GM18502 (cell line): Measurements from ENCODE around the gene TRAPPC5.

ENCODE experiments used
- ATAC-seq: cut with Tn5 transposase; IDR thresholded peaks from one replicate; pipeline ENCODE4 v1.9.1; 2021; ENCODE audit warnings: mild to moderate bottlenecking; ENCODE audit not compliant: unreplicated experiment, poor library complexity

The TRAPPC5 gene

DNA sequence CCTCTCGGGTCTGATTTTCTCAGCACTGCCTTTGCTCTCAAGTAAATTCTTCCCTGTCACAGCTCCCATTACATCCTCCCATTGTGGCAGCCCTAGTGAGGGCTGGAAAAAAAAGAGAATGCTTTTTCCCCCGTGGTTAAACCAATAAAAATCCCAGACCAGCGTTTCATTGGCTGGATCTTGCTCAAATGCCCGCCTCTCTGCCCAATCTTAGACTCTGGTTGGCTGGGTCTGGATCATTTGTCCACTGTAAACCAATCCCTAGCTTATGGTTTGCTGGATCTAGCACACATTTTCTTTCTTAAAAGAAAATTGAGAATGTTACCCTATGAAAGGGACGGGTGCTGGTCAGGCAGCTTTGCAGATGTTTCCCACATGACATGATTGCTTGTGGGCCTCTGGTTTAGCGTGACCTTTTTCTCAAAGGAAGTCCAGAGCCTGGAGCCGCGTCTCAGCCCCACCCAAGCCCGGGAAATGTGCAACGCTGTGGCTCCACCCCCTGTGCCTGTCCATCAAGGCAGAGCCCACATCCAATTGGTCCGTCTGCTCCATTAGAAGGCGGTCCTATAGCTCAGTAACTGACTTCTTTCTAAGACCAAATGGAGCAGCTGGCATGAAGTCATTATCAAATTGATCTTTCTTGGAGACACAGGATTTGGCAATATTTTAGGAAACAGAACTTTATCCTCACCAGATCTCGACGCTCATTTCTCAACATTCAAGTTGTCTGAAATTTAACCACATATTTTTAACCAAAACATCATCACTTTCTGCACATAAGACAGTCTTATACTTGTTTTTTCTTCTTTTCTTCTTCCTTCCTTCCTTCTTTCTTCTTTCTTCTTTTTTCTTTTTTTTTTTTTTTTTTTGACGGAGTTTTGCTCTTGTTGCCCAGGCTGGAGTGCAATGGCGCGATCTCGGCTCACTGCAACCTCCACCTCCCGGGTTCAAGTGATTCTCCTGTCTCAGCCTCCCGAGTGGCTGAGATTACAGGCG lies 6.3 kb upstream of the TRAPPC5 start:
- ATAC-seq = no peak

DNA sequence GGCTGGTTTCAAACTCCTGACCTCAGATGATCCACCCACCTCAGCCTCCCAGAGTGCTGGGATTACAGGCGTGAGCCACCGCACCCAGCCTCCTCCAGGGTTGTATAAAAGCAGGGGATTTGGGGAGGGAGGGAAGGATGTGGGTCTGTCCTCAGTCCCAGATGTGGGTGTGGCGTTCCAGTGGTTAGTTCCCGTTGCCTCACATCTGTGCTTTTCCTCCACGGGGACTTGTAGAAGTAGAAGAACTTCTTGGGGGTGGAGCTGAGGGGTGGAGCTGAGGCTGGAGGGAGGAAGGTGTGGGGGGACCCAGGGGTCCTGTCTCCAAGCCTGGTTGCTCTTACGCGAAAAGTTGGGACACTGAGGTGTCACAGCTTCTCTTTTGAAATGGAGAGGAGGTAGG lies 4.3 kb upstream of the TRAPPC5 start:
- no peak for ATAC-seq

DNA sequence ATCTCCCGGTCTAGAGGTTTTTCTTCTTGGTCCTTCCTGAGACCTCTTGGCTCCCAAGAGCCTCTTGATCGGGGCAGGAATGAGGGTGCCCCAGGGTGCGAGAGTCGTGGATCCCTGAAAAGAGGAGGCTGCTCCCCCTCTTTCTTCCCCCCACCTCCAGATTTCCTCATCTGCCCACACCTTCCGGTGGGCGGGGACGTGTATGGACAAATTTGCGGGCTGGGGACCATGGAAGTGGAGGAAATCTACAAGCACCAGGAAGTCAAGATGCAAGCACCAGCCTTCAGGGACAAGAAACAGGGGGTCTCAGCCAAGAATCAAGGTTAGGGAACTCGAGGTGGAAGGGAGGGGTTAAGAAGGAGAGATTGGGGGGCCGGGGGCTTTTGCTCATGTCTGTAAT lies 3.8 kb upstream of the TRAPPC5 start, which contains the start of gene MCEMP1:
Gene MCEMP1 (plus strand): TSS at position 237 of the 400 bp plus-strand sequence. CDS start 31 bp downstream, at position 268.
- no peak for ATAC-seq

DNA sequence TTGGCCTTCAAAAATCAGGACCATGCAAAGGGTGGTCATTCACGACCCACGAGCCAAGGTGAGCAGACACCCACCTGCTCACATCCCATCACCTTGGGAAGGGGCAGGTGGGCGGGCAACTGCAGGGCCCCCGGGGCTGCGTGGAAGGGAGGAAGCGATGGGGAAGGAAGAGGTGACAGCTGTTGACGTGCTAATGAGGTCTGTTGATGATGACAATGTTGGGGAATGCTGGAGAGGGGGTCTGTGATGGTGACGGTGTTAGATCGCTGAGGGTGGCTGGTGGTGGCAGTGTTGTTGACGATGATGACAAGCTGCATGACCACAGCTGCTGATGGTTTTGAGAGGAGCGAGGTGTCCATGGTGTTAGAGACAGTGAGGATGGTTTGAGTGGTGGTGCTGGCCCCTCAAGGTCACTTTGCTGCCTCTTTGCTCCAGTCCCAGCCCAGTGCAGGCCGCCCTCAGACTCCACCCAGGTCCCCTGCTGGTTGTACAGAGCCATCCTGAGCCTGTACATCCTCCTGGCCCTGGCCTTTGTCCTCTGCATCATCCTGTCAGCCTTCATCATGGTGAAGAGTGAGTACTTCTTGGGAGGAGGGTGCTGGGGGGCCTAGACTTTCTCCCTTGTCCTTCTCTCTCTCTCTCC lies 2.8 kb upstream of the TRAPPC5 start:
- no peak for ATAC-seq

DNA sequence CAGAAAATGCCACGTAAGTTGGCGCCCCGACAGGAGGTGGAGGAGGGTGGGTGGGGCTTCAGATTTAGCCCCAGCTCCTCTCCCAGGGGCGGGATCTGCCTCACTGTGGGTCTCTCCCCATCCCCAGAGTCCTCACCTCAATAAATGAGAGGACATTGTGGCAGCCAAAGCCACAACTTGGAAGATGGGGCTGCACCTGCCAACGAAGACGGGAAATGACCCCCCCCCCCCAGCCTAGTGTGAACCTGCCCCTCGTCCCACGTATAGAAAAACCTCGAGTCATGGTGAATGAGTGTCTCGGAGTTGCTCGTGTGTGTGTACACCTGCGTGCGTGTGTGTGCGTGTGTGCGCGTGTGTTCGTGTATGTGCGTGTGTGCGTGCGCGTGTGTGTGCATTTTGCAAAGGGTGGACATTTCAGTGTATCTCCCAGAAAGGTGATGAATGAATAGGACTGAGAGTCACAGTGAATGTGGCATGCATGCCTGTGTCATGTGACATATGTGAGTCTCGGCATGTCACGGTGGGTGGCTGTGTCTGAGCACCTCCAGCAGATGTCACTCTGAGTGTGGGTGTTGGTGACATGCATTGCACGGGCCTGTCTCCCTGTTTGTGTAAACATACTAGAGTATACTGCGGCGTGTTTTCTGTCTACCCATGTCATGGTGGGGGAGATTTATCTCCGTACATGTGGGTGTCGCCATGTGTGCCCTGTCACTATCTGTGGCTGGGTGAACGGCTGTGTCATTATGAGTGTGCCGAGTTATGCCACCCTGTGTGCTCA lies 1.5 kb upstream of the TRAPPC5 start:
- no peak for ATAC-seq

DNA sequence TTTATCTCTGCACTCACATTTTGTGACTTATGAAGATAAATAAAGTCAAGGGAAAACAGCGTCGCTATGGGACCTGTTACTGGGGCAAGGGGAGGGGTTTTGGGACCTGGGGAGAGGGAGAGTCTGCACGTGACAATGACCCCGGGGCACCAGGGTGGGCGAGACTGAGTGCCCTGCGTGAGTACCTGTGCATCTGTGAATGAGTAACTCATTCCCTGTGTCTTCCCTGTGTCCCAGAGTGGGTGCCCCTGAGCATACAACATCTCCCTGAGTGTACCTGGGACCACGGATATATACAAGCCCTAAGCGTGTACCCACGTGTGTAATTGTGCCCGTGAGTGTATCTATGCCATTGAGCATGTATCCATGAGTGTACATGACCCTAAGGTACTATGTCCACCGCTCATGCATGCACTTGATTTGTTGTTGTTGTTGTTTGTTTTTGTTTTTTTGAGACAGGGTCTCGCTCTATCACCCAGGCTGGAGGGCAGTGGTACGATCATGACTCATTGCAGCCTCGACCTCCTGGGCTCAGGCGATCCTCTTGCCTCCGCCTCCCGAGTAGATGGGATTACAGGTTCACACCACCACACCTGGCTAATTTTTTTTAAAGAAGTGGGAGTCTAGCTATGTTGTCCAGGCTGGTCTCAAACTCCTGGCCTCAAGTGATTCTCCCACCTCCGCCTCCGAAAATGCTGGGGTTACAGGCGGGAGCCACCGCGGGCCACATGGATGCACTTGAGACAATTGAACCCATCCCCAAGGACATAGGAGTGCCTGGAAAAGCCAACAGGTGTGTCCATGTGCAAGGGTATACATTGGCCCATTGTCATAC lies 645 bp upstream of the TRAPPC5 start:
- no peak for ATAC-seq

DNA sequence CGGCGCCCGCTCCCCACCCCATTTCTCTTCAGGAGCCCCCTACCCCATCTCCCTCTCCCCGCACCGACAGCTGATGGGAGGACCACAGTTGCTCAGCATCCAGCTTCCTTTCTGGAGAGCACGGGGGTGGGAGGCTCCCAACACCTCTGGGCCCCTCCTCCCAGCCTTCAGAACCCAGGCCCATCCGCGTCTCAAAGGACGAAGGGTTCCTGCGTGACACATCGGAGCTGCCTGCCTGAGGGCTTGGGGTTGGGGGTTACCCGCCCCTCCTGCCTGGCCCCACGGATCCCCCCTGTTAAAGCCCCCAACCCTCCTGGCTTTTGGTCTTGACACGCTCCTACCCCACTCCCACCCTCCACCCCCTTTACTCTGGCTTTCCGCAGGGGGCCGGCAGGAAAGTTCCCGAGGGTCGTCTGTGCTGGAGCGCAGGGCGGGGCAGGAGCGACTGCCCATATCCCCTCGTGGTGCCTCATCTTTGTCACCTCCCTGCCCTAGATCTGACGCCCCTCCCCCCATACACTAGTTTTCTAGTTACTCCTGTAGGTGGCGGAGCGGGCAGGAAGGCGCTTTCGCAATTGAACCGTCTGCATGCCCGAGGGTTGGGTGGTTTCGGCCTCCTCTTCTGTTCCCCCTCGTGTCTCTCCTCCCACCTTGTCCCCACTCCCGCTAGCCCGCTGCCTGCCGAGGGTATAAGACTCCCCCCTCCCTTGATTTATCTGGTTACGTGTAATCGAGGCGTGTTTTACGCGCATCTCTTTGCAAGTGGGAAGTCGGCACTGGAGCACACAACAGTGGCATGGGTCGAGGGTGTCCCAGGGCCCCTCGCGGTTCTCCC lies 924 bp downstream of the TRAPPC5 start:
- no peak for ATAC-seq

DNA sequence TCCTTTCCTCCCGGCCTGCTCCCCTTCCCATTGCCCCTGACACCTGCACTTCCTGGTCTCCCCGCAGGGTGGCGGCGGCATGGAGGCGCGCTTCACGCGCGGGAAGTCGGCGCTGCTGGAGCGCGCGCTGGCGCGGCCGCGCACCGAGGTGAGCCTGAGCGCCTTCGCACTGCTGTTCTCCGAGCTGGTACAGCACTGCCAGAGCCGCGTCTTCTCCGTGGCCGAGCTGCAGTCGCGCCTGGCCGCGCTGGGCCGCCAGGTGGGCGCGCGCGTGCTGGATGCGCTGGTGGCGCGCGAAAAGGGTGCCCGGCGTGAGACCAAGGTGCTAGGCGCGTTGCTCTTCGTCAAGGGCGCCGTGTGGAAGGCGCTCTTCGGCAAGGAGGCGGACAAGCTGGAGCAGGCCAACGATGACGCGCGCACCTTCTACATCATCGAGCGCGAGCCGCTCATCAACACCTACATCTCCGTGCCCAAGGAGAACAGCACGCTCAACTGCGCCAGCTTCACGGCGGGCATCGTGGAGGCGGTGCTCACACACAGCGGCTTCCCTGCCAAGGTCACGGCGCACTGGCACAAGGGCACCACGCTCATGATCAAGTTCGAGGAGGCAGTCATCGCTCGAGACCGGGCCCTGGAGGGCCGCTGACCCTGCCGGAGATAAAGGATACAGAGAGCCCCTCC lies 1.7 kb downstream of the TRAPPC5 start:
- ATAC-seq = no peak

DNA sequence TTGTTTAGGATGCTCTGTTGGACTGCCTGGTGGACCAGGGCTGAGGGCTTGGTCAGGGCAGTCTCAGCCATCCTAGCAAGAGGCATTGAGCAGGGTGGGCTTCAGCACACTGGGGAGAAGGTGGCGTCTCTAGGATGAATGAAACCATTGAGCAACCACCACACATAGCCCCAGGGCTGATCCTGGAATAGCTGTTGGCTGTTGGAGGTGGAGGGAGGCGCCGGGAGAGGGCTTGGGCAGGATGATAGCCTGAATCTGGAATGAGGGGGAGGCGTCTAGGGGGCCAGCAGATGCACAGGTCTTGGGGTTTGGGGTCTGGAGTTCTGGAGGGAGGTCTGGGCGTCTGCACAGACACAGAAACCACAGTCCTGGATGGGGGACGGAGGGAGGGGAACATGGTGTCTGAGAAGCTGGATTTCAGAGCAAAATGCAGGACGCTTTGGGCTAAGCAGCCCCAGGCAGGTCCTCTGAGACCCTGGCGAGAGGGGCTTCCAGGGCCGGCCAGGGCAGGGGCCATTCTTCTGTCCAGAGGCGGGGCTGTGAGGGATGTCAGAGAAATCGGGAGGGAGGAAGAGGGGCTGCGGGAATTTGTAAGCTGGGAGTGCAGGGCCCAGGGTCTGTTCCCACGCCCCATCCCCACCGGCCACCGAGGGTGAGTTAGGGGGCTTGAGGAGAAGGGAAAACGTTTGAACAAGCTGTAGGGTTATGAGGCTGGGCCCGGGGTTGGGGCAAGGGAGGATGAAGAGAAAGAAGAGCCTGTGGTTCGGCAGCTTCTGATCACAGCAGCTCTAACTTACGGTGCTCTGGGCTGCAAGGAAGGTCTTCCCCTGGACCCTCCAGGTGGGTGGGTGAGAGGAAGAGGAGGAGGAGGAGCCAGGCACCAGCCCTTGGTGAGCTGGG lies 5.2 kb downstream of the TRAPPC5 start:
- ATAC-seq = no peak

DNA sequence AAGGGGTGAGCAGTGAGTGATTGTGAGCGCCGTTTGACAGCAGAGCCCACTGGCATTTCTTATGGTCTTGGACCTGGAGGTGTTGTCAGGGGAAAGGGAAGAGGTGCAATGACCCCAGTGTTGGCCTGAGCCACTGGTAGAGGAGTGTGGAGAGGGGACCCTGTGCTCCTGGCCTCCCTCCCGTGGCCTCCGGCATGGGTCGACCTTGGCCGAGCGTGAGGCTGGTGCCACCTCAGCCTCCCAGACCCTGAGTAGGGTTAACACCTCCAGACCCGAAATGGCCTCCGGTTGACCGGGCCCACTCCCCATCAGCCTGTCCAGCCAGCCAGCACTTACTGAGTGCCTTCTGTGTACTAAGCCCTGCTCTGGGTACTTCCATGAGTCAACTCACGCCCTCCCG lies 6.5 kb downstream of the TRAPPC5 start:
- no peak for ATAC-seq

DNA sequence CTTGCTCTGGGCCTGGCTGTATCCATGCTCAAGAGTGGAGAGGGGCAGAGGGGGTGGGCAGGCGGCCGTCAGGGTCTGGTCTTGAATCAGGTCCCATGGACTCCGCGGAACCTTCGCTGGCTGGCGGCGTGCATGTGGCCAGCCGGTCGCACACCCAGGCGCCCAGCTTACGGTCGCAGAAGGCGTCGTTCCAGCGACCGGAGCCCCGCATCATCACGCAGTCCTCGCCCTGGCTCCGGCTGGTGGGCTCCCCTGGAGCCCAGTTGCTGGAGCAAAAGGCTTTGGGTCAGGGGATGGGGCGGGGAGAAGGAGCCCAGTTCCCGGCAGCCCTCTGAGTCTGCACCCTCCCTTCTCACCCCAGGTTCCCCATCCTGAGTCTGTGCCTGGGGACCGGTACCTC lies 8.5 kb downstream of the TRAPPC5 start:
- ATAC-seq = no peak

DNA sequence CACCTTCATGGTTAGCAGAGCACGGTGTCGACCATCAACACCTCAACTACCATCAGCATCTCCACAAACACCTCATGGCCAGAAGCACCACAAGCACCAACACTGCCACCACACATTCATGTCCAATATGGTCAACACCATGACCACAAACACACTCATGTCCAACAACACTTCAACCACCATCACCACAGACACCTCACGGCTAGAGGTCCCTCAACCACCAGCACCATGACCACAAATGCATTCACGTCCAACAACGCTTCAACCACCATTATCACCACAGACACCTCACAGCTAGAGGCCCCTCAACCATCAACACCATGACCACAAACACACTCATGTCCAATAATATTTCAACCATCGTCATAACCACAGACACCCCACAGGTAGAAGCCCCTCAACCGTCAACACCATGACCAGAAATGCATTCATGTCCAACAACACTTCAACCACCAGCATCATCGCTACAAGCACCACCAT lies 10.2 kb downstream of the TRAPPC5 start:
- no peak for ATAC-seq

DNA sequence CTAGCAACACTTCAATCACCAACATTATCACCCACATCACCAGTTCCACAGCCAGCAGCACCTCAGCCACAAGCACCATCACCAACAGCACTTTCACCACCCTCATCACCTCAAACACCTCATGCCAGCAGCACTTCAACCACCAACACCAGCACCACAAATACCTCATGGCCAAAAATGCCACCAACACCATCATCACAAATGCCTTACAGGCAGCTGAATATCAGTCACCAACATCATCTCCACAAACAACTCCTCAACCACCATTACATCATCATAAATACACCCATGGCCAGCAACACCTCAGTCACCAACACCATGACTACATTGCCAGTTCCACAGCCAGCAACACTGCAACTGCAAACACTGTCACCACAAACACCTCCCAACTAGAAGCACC lies 10.9 kb downstream of the TRAPPC5 start:
- ATAC-seq = no peak

DNA sequence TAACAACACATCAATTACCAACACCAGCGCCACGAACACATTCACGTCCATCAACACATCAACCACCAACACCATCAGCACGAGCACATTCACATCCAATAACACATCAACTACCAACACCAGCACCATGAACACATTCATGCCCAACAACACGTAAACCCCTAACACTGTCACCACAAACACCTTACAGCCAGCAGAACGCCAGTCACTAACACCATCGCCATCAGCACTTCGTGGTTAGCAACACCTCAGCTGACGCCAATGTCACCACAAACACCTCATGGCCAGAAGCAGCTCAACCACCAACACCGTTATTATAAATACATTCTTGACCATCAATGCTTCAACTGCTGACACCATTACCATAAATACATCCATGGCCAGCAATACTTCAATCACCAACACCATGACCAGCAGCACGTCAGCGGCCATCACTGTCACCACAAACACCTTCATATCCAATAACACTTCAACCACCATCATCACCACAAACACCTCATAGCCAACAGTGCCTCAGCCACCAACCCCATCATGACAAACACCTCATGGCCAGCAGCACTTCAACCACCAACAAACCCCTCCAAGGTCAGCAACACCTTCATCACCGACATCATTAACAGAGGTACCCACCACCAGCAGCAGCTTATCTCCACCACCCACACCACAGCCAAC lies 11.9 kb downstream of the TRAPPC5 start:
- ATAC-seq = no peak

DNA sequence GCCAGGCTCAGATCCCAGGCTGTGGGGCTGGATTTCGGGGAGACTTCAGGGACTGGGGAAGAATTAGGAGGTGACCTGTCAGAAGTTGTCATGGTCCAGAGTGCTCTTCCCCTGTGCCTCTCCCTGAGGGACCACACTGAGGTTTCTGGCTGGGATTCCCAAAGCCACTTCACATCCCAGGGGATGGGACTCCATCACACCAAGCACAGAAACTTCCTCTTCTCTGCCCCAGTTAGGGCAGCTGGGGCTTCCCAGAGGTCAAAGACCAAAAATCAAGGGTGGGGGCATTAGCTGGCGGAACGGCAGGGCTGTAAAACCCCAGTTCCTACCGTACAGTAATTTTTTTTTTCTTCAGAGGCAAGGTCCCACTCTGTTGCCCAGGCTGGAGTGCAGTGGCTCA lies 13.9 kb downstream of the TRAPPC5 start:
- no peak for ATAC-seq

DNA sequence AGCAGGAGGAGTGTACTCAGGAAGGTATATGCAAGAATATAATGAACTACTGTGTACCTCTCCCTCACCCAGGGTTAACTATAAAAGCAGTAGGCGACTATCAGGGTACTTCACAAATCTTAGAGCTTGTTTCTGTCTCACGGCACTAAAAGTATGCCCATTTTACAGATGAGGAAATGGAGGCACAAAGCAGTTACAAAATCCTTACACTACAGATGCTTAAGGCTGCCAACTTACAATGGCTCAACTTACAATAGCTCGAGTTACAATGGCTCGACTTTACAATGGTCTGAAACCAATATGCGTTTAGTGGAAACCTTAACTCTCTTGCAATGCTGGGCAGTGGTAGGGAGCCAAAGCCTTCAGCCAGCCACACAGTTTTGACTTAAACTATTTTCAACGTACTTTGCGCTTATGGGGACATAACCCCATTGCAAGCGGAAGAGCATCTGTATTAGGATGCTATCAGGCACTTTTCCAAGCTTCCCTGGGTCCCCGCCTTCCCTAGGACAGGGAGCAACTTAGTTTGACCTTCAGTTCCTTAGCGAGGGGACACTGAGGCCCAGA lies 17.2 kb downstream of the TRAPPC5 start:
- no peak for ATAC-seq

DNA sequence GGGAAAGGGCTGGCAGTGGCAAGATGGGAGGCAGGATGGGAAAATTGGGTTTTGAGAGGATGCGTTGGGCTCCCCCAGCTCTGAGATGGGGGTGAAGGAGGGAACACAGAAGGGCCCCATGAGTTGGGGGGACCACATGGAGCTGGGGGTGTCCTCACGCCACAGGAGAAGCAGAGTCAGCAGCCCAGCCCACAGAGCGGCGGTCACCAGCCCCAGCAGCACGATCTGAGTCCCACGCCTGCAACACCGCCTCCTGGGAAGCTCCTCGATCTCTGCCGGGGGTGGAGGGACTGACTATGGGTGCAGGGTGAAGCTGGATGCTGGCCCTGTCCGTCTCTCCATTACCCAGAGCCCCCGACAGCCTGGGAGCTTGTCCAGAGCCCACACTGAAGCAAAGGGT lies 17.9 kb downstream of the TRAPPC5 start:
- no peak for ATAC-seq
